Astrocyte of the cerebellum (primary cell): ENCODE data around the gene HMHB1.

Experiments
- DNase-seq: peaks from one replicate; pipeline ENCODE4 v3.0.0-alpha.2; 2011; ENCODE audit warnings: low read depth
- H3K4me3 ChIP-seq: 2 replicates; pipeline ENCODE4 v1.5.1; 2011; ENCODE audit warnings: mild to moderate bottlenecking, low read depth, low read length, moderate library complexity
- CTCF ChIP-seq: IDR thresholded peaks from 2 replicates; pipeline ENCODE4 v1.5.1; 2012; ENCODE audit warnings: low read length, low read depth, moderate library complexity, mild to moderate bottlenecking; ENCODE audit errors: missing control alignments
- in situ Hi-C: cut with HindIII; loops from 2 replicates; pipeline ENCODE4 v1.10.0; 2017; ENCODE audit warnings: low sequenced_read_pairs

Gene HMHB1

GRCh38 chr5:143850050-143850683, 38.2 kb downstream of the HMHB1 start:
- no peak overlapping the region for H3K4me3 ChIP-seq
- TF ChIP-seq CTCF = no peak
- DNase-seq = no peak
- in situ Hi-C loops = no loop called here

GRCh38 chr5:143851383-143851782, 39.4 kb downstream of the HMHB1 start:
- no peak overlapping the region for H3K4me3 ChIP-seq
- TF ChIP-seq CTCF = no peak
- in situ Hi-C loops = no loop called here
- no peak for DNase-seq

- DNase-seq = no peak
- in situ Hi-C loops = no loop called here
- H3K4me3 ChIP-seq = no peak overlapping the region
- no peak for TF ChIP-seq CTCF
Observed at GRCh38 chr5:143860211-143860610, 48.2 kb downstream of the HMHB1 start.

- no peak for DNase-seq
- in situ Hi-C loops = no loop called here
Observed at GRCh38 chr5:143862271-143862670, 50.3 kb downstream of the HMHB1 start.

GRCh38 chr5:143865426-143866025, 53.6 kb downstream of the HMHB1 start:
- H3K4me3 ChIP-seq = no peak overlapping the region
- in situ Hi-C loops = no loop called here
- TF ChIP-seq CTCF = no peak
- DNase-seq = no peak

More at GRCh38 chr5:143862271-143862670, 50.3 kb downstream of the HMHB1 start:
- TF ChIP-seq CTCF = no peak
- H3K4me3 ChIP-seq = no peak overlapping the region
